H1 (cell line): ENCODE results near the gene TAF3. TPM values are rescaled to one million over a fixed set of nuclear protein-coding genes. Genes with fewer than 3 reads are reported as not detected.

Experiments used
- CTCF ChIA-PET: fragments of 300-600 bp; sonication (Branson Sonifier 250); formaldehyde crosslinking; loops from one replicate; lab custom pipeline; 2021; ENCODE audit not compliant: partially characterized antibody; lab: Charles Lee
- POLR2A ChIA-PET: fragments of 300-600 bp; sonication (Branson Sonifier 250); formaldehyde crosslinking; loops from one replicate; lab custom pipeline; 2021; ENCODE audit warnings: inconsistent platforms; ENCODE audit not compliant: partially characterized antibody; lab: Charles Lee
- DNase-seq, 2 experiments: peaks; one replicate each; pipeline versions ENCODE4 v3.0.0 to v3.0.0-alpha.2; 2010 to 2022; ENCODE audit warnings: low spot score in 2 of 2, low read depth in 1 of 2, mixed read lengths in 1 of 2
- FAIRE-seq: peaks from 2 replicates; lab custom pipeline; 2011; peaks lifted over from hg19 to GRCh38; lab: Jason Lieb, UNC
- H2AFZ ChIP-seq: 2 replicates; pipeline ENCODE4 v1.8.1; 2012; ENCODE audit warnings: low read length, inconsistent platforms
- H2AK5ac ChIP-seq: 2 replicates; pipeline ENCODE4 v1.6.1; 2013; ENCODE audit warnings: low read depth, low read length
- H2BK120ac ChIP-seq: replicated peaks from 2 replicates; pipeline ENCODE3; 2013; ENCODE audit warnings: low read depth, low read length, inconsistent platforms
- H2BK12ac ChIP-seq: 2 replicates; pipeline ENCODE4 v1.6.1; 2013; ENCODE audit warnings: low read depth, low read length
- H2BK15ac ChIP-seq: 2 replicates; pipeline ENCODE4 v1.6.1; 2013; ENCODE audit warnings: low read length
- H2BK20ac ChIP-seq: 2 replicates; pipeline ENCODE4 v1.6.1; 2013; ENCODE audit warnings: low read length
- H2BK5ac ChIP-seq: 2 replicates; pipeline ENCODE4 v1.6.1; 2013; ENCODE audit warnings: low read depth, low read length
- H3K14ac ChIP-seq: 2 replicates; pipeline ENCODE4 v1.6.1; 2013; ENCODE audit warnings: inconsistent platforms; ENCODE audit not compliant: insufficient read length
- H3K18ac ChIP-seq: 2 replicates; pipeline ENCODE4 v1.6.1; 2013; ENCODE audit warnings: low read length; ENCODE audit errors: extremely low read depth
- H3K23ac ChIP-seq: 2 replicates; pipeline ENCODE4 v1.6.1; 2013; ENCODE audit warnings: inconsistent platforms; ENCODE audit not compliant: insufficient read length
- H3K23me2 ChIP-seq: 2 replicates; pipeline ENCODE4 v1.6.1; 2013; ENCODE audit warnings: low read depth, low read length
- H3K27ac ChIP-seq: 2 replicates; pipeline ENCODE4 v1.6.1; 2011; ENCODE audit warnings: low read depth, low read length, inconsistent platforms
- H3K27me3 ChIP-seq, 4 experiments: replicated peaks in 1 of 4; 1 replicate in 1 of 4; 2 replicates in 3 of 4; pipeline versions ENCODE4 v1.6.1 to v1.8.1; 2011 to 2013; ENCODE audit warnings: low read length in 3 of 4, mild to moderate bottlenecking in 3 of 4, inconsistent platforms in 2 of 4, mixed read lengths in 2 of 4, moderate library complexity in 1 of 4; ENCODE audit not compliant: control insufficient read depth in 3 of 4, insufficient read depth in 3 of 4; ENCODE audit errors: extremely low read depth in 1 of 4
- H3K36me3 ChIP-seq, 4 experiments: 2 replicates each; pipeline versions ENCODE4 v1.6.1 to v1.8.1; 2011 to 2013; ENCODE audit warnings: mild to moderate bottlenecking in 4 of 4, low read length in 3 of 4, moderate library complexity in 2 of 4, control low read depth in 1 of 4, inconsistent platforms in 1 of 4; ENCODE audit not compliant: insufficient read depth in 4 of 4, control insufficient read depth in 2 of 4
- H3K4ac ChIP-seq: replicated peaks from 2 replicates; pipeline ENCODE3; 2013; ENCODE audit warnings: low read length, low read depth, mixed read lengths, inconsistent platforms; ENCODE audit not compliant: insufficient read length
- H3K4me1 ChIP-seq, 4 experiments: replicated peaks in 1 of 4; 1 replicate in 1 of 4; 2 replicates in 3 of 4; pipeline versions ENCODE4 v1.6.1 to v1.8.1; 2011 to 2013; ENCODE audit warnings: low read length in 3 of 4, inconsistent platforms in 2 of 4, mixed read lengths in 1 of 4; ENCODE audit not compliant: insufficient read depth in 4 of 4, control insufficient read depth in 3 of 4
- H3K4me2 ChIP-seq, 2 experiments: 2 replicates each; pipeline versions ENCODE4 v1.6.1 to v1.8.1; 2011 to 2013; ENCODE audit warnings: low read depth in 2 of 2, low read length in 2 of 2, control low read depth in 1 of 2, inconsistent platforms in 1 of 2, mild to moderate bottlenecking in 1 of 2; ENCODE audit not compliant: insufficient read depth in 1 of 2
- H3K4me3 ChIP-seq, 4 experiments: fragments of 200-600, 300-600 bp in 1 of 4; sonication (generic), shearing (Covaris generic), sonication (Bioruptor Twin) in 1 of 4; 2 replicates each; pipeline versions ENCODE4 v1.5.1 to v1.8.1; 2011 to 2016; ENCODE audit warnings: low read length in 4 of 4, low read depth in 3 of 4, control low read depth in 2 of 4, inconsistent platforms in 2 of 4, mild to moderate bottlenecking in 2 of 4, mixed read lengths in 1 of 4, moderate library complexity in 1 of 4; ENCODE audit not compliant: insufficient read depth in 2 of 4; ENCODE audit errors: extremely low read depth in 1 of 4
- H3K56ac ChIP-seq: replicated peaks from 2 replicates; pipeline ENCODE3; 2013; ENCODE audit warnings: low read depth, mild to moderate bottlenecking, mixed read lengths, low read length, inconsistent platforms; ENCODE audit not compliant: insufficient read length
- H3K79me1 ChIP-seq: 2 replicates; pipeline ENCODE4 v1.6.1; 2013; ENCODE audit warnings: low read depth, low read length, control low read depth
- H3K79me2 ChIP-seq, 2 experiments: 2 replicates each; pipeline versions ENCODE4 v1.6.1 to v1.8.1; 2012 to 2013; ENCODE audit warnings: low read length in 2 of 2, mild to moderate bottlenecking in 2 of 2, inconsistent platforms in 1 of 2; ENCODE audit not compliant: insufficient read depth in 2 of 2, control insufficient read depth in 1 of 2
- H3K9ac ChIP-seq, 4 experiments: replicated peaks in 1 of 4; 1 replicate in 1 of 4; 2 replicates in 3 of 4; pipeline versions ENCODE4 v1.6.1 to v1.8.1; 2011 to 2013; ENCODE audit warnings: low read depth in 3 of 4, low read length in 3 of 4, control low read depth in 2 of 4, mild to moderate bottlenecking in 2 of 4, moderate library complexity in 2 of 4, inconsistent platforms in 1 of 4; ENCODE audit errors: extremely low read depth in 1 of 4
- H3K9me3 ChIP-seq, 2 experiments: 2 replicates each; pipeline versions ENCODE4 v1.6.1 to v1.8.1; 2012 to 2013; ENCODE audit warnings: mild to moderate bottlenecking in 2 of 2, moderate library complexity in 2 of 2, control low read depth in 1 of 2, inconsistent platforms in 1 of 2, low read depth in 1 of 2, low read length in 1 of 2, mixed read lengths in 1 of 2; ENCODE audit not compliant: insufficient read depth in 2 of 2
- H4K20me1 ChIP-seq, 2 experiments: replicated peaks in 1 of 2; 2 replicates each; pipeline versions ENCODE3 to v1.8.1; 2011 to 2013; ENCODE audit warnings: inconsistent platforms in 2 of 2, low read length in 2 of 2, mild to moderate bottlenecking in 1 of 2; ENCODE audit not compliant: insufficient read depth in 2 of 2, control insufficient read depth in 1 of 2
- H4K5ac ChIP-seq: 2 replicates; pipeline ENCODE4 v1.6.1; 2013; ENCODE audit warnings: low read length, low read depth, mixed read lengths, inconsistent platforms; ENCODE audit not compliant: insufficient read length
- H4K8ac ChIP-seq: 2 replicates; pipeline ENCODE4 v1.8.0; 2013; ENCODE audit warnings: mild to moderate bottlenecking, moderate library complexity, low read length, inconsistent platforms; ENCODE audit not compliant: insufficient read depth; ENCODE audit errors: extremely low read depth
- H4K91ac ChIP-seq: replicated peaks from 2 replicates; pipeline ENCODE3; 2013; ENCODE audit warnings: low read length, mixed read lengths, inconsistent platforms; ENCODE audit not compliant: insufficient read length
- CTCF ChIP-seq, 3 experiments: IDR thresholded peaks; 1 replicate in 2 of 3; 2 replicates in 1 of 3; pipeline versions ENCODE4 v1.5.1 to v1.6.1; 2011; ENCODE audit warnings: low read length in 3 of 3, mild to moderate bottlenecking in 3 of 3, inconsistent platforms in 2 of 3, low read depth in 1 of 3, moderate library complexity in 1 of 3; ENCODE audit not compliant: insufficient read depth in 1 of 3; ENCODE audit errors: control extremely low read depth in 1 of 3
- PHF8 ChIP-seq: fragments of 200-600 bp; sonication (generic); conservative IDR thresholded peaks from 2 replicates; pipeline ENCODE4 v1.7.1; 2012; ENCODE audit warnings: low read depth, mild to moderate bottlenecking, inconsistent platforms, low read length, moderate library complexity
- SAP30 ChIP-seq: fragments of 300-600 bp; sonication (generic); IDR thresholded peaks from 2 replicates; pipeline ENCODE4 v1.7.1; 2012; ENCODE audit warnings: low read length, moderate library complexity, mild to moderate bottlenecking, inconsistent platforms; ENCODE audit not compliant: insufficient read depth, insufficient replicate concordance
- SIN3A ChIP-seq, 2 experiments: IDR thresholded peaks in 1 of 2; conservative IDR thresholded peaks in 1 of 2; 2 replicates each; pipeline ENCODE4 v1.6.1; 2011 to 2012; ENCODE audit warnings: low read length in 2 of 2, improper control_type of control experiment in 1 of 2, low read depth in 1 of 2, mild to moderate bottlenecking in 1 of 2
- WGBS, 2 experiments: shearing (Covaris generic) in 1 of 2; methylation state at CpG; one replicate each; pipeline versions ENCODE4 v1.1.6 to v1.1.7; 2013 to 2015; ENCODE audit warnings: low lambda C conversion rate in 2 of 2, mixed read lengths in 2 of 2, inconsistent platforms in 1 of 2, low coverage in 1 of 2, missing lambda C conversion rate in 1 of 2; ENCODE audit not compliant: insufficient replicate concordance in 2 of 2, insufficient coverage in 1 of 2, insufficient read length in 1 of 2; ENCODE audit errors: extremely low coverage in 1 of 2, missing lambda C conversion rate in 1 of 2; 5-methylcytosine and 5-hydroxymethylcytosine counted together
- polyA plus RNA-seq, 7 experiments: library from polyadenylated mRNA; depleted of rRNA in 3 of 7; stranded (reverse) in 5 of 7; unstranded in 2 of 7; fragments of >200 nt in 5 of 7; fragments of 200-250 nt in 2 of 7; gene quantifications; 1 replicate in 5 of 7; 2 replicates in 1 of 7; 4 replicates in 1 of 7; pipeline versions ENCODE4 v1.2.1 to v1.2.3, GENCODE V29; 2011 to 2013; ENCODE audit warnings: missing spikeins in 2 of 7, mixed read lengths in 2 of 7
- total RNA-seq: library from RNA; stranded (reverse); fragmentation: NEBNext Ultra II Directional; extraction: Animal tissue kit (Norgen Biotek cat#: 25700); gene quantifications from 2 replicates; pipeline ENCODE4 v1.2.1, GENCODE V29; 2021

The TAF3 gene
- total and polyA plus RNA-seq, 2 of the 8 experiments (the other 6 are each of a cell fraction or from before 2014, with no cell fraction given) = 1.5 to 11.2 TPM

GRCh38 chr10:7819121-7819460 lies 786 bp downstream of the TAF3 start:
- no peak overlapping the region for H3K27ac ChIP-seq
- no peak overlapping the region for H2BK120ac ChIP-seq
- H3K4me2 ChIP-seq = peak overlapping the region; percentile 81 to 99
- H4K5ac ChIP-seq = no peak overlapping the region
- H3K23ac ChIP-seq = no peak overlapping the region
- no peak overlapping the region for H3K56ac ChIP-seq
- no peak overlapping the region for H2AK5ac ChIP-seq
- TF ChIP-seq SAP30 (peak; percentile 74), PHF8 (no peak), SIN3A (conservative IDR thresholded peaks at IDR 0.05 in 1 of 2, IDR thresholded peaks at IDR 0.05 in 1 of 2; ENCODE audit: low read depth in 1 of 2, low read length in 2 of 2) (peak; percentile 43 to 76; a peak in 1 of 4 replicates), CTCF (IDR thresholded peaks at IDR 0.05; ENCODE audit: control extremely low read depth in 1 of 3, insufficient read depth in 1 of 3, low read depth in 1 of 3, low read length in 3 of 3) (peak; percentile 1 to 20 (median 2); a peak in 2 of 4 replicates)
- TF ChIP-seq, all 59 proteins: peak for 3
- Histone ChIP-seq H3K36me3 (peaks cover 0 to under 1% (median 0%) of the 10 kb centered on the region in 4 experiments; a peak in 1 of 8 replicates), H3K14ac (no peak overlapping the region), H2AFZ (0 out of 2 replicates have a peak overlapping the region, but pooled peaks have one; percentile 88), H3K4ac (no peak overlapping the region), H3K23me2 (peaks cover 16% of the 10 kb centered on the region), H4K8ac (no peak overlapping the region), H3K18ac (no peak overlapping the region), H3K9me3 (no peaks in the 10 kb centered on the region; a peak in 1 of 4 replicates), H3K79me2 (peaks cover 3 to 23% of the 10 kb centered on the region in 2 experiments), H3K79me1 (peaks cover 8% of the 10 kb centered on the region), H3K27me3 (no peaks in the 10 kb centered on the region), H4K91ac (no peak overlapping the region), H2BK15ac (no peak overlapping the region), H3K4me3 (peak overlapping the region; percentile 74 to 100 (median 100)), H3K9ac (peak overlapping the region; percentile 92 to 93 (median 92)), H2BK12ac (no peak overlapping the region), H2BK20ac (no peak overlapping the region), H3K4me1 (peaks cover 0 to 7% (median 2%) of the 10 kb centered on the region in 4 experiments; a peak in 3 of 7 replicates), H2BK5ac (no peak overlapping the region), H4K20me1 (peaks cover 0 to 10% of the 10 kb centered on the region in 2 experiments)
- WGBS, 2 experiments = 5% methylated on average over 17 of the region's 17 CpGs; no CpG with 5 or more reads in 1 of the 2 experiments
- ChIA-PET CTCF (interaction anchor here (0.6 to 0.9 kb wide), 4 partner anchors 9 to 1421 kb away, joined by 3 read pairs; no protein-coding TSS in a partner anchor), POLR2A (interaction anchor here (1.3 to 3.5 kb wide), 5 partner anchors 8 to 38 kb away, joined by 3 to 28 read pairs (median 5); partner anchors contain the start of genes ATP5F1C and KIN)
- DNase-seq = peak in 1 of 2 experiments; percentile 50
- no peak for FAIRE-seq
